Urinary bladder (tissue), 4 donors: ENCODE measurements around the gene DDR2. TPM values are rescaled to one million over a fixed set of nuclear protein-coding genes. Genes with fewer than 3 reads are reported as not detected.
A peak's percentile ranks its signal among the peaks of the same experiment; 100 is the strongest.
"Not testable (repeated sequence)": the region's sequence is repeated elsewhere in the genome, so short reads cannot be mapped to it uniquely, and the experiment has no call there.

Experiments used
- DNase-seq: peaks from one replicate; pipeline ENCODE4 v3.0.0-alpha.2; 2015; ENCODE audit errors: extremely low spot score
- H3K27ac ChIP-seq: one replicate; pipeline ENCODE4 v1.5.1; 2013; ENCODE audit warnings: low read depth, mild to moderate bottlenecking, moderate library complexity
- H3K36me3 ChIP-seq: one replicate; pipeline ENCODE4 v1.6.1; 2013; ENCODE audit warnings: mild to moderate bottlenecking, moderate library complexity; ENCODE audit not compliant: insufficient read depth
- H3K4me1 ChIP-seq: one replicate; pipeline ENCODE4 v1.6.1; 2013; ENCODE audit warnings: mild to moderate bottlenecking, moderate library complexity; ENCODE audit not compliant: insufficient read depth
- H3K4me3 ChIP-seq: one replicate; pipeline ENCODE4 v1.5.1; 2013; ENCODE audit warnings: low read depth, low read length
- WGBS: extraction: QIAGEN DNeasy Blood & Tissue Kit; methylation state at CpG from one replicate; pipeline ENCODE4 v1.1.7; 2013; 5-methylcytosine and 5-hydroxymethylcytosine counted together
- polyA plus RNA-seq: library from polyadenylated mRNA; stranded (reverse); fragments of 200-250 nt; gene quantifications from one replicate; pipeline ENCODE4 v1.2.3, GENCODE V29; 2013
- total RNA-seq: library from RNA; depleted of rRNA; stranded (reverse); fragments of >200 nt; gene quantifications from one replicate; pipeline ENCODE4 v1.2.3, GENCODE V29; 2014
- donor health status: healthy with polysubstance abuse.
- donor health status: healthy.

The DDR2 gene
- total RNA-seq (101 TPM), polyA plus RNA-seq (57.9 TPM)

DNA sequence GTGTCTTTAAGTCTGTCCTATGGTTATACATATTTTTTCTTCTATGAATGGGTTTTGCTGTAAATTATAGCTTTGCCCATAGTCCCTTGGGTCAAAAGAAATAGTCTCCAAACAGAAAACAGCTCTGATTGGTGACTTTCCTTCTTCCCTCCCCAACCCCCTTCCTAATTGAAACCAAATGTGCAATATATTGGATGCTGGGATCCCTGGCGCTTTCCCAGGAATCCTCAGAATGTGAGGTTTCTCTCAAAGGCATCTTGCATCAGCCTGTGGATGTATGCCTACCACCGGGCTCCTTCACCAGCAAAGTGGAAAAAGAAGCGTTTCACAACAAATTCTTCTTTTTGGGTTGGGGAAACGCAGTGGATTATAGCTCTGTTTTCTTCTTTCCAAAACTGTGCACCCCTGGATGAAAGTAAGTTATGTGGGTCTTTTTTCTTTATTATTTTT is at the start of gene DDR2:
DDR2 (plus strand) TSS at position 248 of the 450 bp plus-strand sequence. CDS start 86,600 bp downstream, outside the sequence.
- Histone ChIP-seq H3K4me3 (peak within 1 kb of the TSS; percentile 46), H3K36me3 (no peaks in the 10 kb centered on the region), H3K27ac (peak within 1 kb of the TSS; percentile 69), H3K4me1 (no peaks in the 10 kb centered on the region)
- 25% methylated on average over 4 of the region's 4 CpGs for WGBS
- peak; percentile 82 for DNase-seq

DNA sequence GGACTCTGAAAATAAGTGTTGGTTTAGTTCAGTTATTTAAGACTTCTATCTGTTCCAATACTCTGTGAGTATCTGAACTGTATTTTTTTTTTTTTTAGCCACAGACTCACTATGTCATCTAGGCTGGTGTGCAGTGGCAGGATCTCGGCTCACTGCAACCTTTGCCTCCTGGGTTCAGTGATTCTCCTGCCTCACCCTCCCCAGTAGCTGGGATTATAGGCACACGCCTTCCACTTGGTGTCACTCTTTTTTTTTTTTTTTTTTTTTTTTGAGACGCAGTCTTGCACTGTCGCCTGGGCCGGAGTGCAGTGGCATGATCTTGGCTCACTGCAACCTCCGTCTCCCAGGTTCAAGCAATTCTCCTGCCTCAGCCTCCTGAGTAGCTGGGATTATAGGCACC is 49.4 kb upstream of the DDR2 start:
- not testable (repeated sequence) for H3K4me1 ChIP-seq, H3K36me3 ChIP-seq, DNase-seq, H3K4me3 ChIP-seq, H3K27ac ChIP-seq
- 89% methylated on average over 6 of the region's 6 CpGs for WGBS

DNA sequence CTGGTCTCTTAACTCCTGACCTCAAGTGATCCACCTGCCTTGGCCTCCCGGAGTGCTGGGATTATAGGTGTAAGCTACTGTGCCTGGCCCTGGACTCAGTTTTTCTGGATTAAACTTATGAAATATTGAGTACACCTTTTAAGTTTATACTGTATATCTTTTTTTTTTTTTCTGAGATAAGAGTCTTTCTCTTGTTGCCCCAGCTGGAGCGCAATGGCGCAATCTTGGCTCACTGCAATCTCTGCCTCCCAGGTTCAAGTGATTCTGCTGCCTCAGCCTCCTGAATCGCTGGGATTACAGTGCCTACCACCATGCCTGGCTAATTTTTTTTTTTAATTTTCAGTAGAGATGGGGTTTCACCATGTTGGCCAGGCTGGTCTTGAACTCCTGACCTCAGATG is 47.2 kb upstream of the DDR2 start:
- H3K36me3 ChIP-seq, H3K4me1 ChIP-seq, DNase-seq, H3K4me3 ChIP-seq, H3K27ac ChIP-seq: not testable (repeated sequence)
- 97% methylated on average over 4 of the region's 4 CpGs for WGBS

DNA sequence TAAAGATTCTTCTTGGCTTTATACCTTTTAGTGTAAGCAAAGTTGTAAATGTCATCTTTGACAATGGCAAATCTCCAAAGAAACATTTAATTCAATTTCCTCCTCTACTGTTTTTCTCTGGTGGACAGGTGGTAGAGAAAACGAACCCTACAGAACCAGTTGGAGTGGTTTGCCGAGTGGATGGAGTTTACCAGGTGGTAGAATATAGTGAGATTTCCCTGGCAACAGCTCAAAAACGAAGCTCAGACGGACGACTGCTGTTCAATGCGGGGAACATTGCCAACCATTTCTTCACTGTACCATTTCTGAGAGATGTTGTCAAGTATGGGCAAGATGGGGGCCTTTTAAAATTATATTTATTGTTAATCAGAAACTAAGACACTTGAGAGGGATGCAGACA is 44.9 kb upstream of the DDR2 start:
- H3K4me1 ChIP-seq: no peaks in the 10 kb centered on the region
- no peaks in the 10 kb centered on the region for H3K36me3 ChIP-seq
- no peak for DNase-seq
- peak overlapping the region; percentile 41 for H3K27ac ChIP-seq
- no peak overlapping the region for H3K4me3 ChIP-seq
- WGBS: 76% methylated on average over 6 of the region's 6 CpGs

DNA sequence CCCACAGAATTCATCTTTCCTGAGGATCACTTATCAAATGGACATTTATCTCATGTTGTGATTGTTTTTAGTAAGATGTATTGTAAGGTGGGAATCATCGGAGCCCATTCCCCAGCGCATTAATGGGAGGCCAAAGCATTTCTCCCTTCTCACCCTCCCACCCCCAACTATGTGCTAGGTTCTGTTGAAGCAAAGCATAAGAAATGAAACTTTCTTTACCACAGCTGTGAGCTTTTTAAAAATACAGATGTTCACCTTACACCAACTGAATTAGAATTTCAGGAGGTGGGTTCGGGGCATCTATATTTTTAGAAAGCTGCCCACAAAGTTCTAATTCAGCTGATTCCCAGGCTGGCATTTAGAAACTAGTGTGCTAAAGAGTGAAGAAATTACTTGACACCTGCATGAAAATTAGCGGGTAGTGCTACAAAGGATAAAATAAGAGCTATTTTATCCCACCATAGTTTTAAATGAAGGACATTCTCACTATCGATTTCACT is 44.5 kb upstream of the DDR2 start:
- H3K4me3 ChIP-seq: no peak overlapping the region
- DNase-seq: no peak
- 96% methylated on average over 5 of the region's 5 CpGs for WGBS
- no peaks in the 10 kb centered on the region for H3K36me3 ChIP-seq
- no peak overlapping the region for H3K27ac ChIP-seq
- H3K4me1 ChIP-seq: no peaks in the 10 kb centered on the region

DNA sequence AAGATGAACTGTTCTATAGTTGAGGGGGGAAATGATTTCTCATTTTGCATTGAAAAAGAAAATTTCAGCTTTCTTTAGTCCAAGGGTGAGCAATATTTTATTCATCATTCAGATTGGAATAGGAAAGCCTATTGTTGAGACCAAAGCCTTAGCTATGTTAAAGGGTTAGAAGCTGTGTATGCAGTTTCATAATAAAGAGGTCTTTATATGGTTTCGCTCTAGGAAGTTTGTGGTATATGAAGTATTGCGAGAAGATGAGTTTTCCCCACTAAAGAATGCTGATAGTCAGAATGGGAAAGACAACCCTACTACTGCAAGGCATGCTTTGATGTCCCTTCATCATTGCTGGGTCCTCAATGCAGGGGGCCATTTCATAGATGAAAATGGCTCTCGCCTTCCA is 42.2 kb upstream of the DDR2 start:
- no peak overlapping the region for H3K27ac ChIP-seq
- H3K36me3 ChIP-seq: no peaks in the 10 kb centered on the region
- no peaks in the 10 kb centered on the region for H3K4me1 ChIP-seq
- H3K4me3 ChIP-seq: no peak overlapping the region
- WGBS: 95% methylated on average over 3 of the region's 3 CpGs
- DNase-seq: no peak

DNA sequence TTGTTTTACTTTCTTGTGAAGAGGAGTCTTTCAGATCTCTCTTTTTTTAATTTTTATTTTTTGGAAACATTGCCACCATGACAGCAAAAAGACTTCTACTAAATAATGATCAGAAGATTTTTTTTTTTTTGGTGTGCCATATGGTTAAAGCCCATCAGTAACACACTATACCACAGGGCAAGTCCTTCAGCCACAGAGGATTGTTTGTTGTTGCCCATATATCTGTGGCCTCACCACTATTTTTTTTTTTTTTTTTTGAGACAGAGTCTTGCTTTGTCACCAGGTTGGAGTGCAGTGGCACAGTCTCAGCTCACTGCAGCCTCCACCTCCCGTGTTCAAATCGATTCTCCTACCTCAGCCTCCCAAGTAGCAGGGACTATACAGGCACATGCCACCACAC is 41.6 kb upstream of the DDR2 start:
- Histone ChIP-seq H3K4me3 (no peak overlapping the region), H3K36me3 (no peaks in the 10 kb centered on the region), H3K4me1 (no peaks in the 10 kb centered on the region), H3K27ac (no peak overlapping the region)
- DNase-seq: no peak
- WGBS: 99% methylated on average over 2 of the region's 2 CpGs

DNA sequence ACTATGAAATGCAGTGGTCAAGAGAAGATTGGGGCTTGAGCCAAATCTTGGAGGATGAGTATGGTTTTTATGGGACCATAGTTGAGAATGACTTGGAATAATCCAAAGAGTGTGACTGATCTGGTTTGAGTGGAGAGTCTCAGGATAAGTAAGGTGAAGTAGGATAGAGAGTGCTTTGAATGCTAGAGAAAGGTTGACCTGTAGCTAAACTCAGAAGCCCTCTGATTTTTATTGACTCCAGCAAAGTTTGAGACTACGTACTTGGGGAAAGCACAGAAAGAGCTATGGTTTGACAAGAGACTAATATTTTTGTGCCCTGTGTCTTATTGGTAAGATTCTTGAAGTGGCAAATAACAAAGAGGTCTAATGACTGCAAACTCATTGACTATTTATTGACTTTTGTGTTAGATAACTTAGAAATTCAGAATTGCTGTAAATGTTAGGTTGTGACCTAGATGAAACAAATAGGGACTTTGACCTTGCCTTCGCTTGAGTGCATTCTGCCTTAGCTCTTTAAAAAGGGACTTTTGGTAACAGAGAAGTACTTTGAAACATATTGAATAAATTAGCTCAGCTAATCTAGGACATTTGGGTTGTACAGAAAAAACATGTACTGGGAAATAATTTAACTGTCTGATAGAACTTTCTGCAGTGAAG is 35.6 kb upstream of the DDR2 start:
- Histone ChIP-seq H3K36me3 (no peaks in the 10 kb centered on the region), H3K4me1 (no peaks in the 10 kb centered on the region), H3K27ac (no peak overlapping the region), H3K4me3 (no peak overlapping the region)
- DNase-seq: no peak
- WGBS: 96% methylated on average over 2 of the region's 2 CpGs

DNA sequence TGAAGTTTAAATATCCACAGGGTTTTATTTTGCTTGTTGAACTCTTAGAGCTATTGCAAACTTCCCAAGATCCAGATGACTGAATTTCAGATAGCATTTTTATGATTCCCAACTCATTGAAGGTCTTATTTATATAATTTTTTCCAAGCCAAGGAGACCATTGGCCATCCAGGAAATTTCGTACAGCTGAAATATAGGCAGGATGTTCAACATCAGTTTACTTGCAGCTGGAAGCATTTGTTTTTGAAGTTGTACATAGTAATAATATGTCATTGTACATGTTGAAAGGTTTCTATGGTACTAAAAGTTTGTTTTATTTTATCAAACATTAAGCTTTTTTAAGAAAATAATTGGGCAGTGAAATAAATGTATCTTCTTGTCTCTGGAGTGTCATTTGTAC is 32.8 kb upstream of the DDR2 start:
- Histone ChIP-seq H3K36me3 (no peaks in the 10 kb centered on the region), H3K4me3 (no peak overlapping the region)
- 72% methylated on average over 1 of the region's 1 CpG for WGBS

DNA sequence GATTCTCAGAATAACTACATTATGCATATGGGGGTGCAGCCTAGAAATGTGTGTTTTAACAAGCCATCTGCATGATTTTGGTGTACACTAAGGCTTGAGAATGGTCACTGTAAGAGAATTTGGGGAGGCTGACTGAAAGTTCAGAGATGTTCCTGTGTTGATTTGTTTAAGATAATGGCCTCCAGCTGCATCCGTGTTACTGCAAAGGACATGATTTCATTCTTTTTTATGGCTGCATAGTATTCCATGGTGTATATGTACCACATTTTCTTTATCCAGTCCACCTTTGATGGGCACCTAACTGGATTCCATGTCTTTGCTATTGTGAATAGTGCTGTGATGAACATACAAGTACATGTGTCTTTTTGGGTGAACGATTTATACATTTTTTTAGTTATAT is 29.1 kb upstream of the DDR2 start:
- 98% methylated on average over 2 of the region's 2 CpGs for WGBS
- not testable (repeated sequence) for H3K4me1 ChIP-seq, H3K4me3 ChIP-seq, H3K27ac ChIP-seq, H3K36me3 ChIP-seq, DNase-seq

More for the DNA sequence above, 32.8 kb upstream of the DDR2 start:
- DNase-seq: no peak
- no peaks in the 10 kb centered on the region for H3K4me1 ChIP-seq
- no peak overlapping the region for H3K27ac ChIP-seq

DNA sequence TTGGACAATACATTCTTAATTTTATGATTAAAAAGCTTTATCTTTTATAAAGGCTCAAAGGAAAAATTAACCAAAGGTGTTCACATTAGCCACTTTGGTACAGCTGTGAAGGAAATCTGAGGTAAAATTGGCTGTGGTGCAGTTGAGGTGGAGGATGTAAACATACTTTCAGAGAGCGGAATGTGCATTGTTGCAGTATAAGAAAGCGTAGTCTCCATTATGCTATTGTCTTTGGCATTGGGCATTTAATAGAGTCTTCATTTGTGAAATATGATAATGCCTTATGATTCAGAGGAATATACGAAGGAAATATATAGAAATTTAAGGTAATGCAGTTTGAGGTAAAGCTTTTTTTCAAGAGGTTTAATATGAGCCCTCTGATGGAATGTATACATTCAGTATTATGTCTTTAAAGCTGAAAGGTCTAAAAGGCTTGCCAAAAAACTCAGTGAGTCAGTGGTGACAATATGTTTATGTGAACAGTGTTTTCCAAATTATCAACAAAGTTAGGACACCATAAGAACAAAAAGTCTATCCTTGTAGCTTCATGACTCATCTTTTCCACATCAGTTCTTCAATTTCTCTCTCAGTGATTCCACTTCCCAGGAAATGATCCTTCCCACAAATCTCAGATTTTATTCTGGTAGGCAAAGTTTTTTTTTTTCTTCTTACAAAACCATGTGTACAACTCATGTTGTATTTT is 26.9 kb upstream of the DDR2 start:
- Histone ChIP-seq H3K27ac (peak overlapping the region; percentile 50), H3K4me1 (no peaks in the 10 kb centered on the region), H3K4me3 (no peak overlapping the region), H3K36me3 (no peaks in the 10 kb centered on the region)
- no peak for DNase-seq
- WGBS: 97% methylated on average over 3 of the region's 3 CpGs

DNA sequence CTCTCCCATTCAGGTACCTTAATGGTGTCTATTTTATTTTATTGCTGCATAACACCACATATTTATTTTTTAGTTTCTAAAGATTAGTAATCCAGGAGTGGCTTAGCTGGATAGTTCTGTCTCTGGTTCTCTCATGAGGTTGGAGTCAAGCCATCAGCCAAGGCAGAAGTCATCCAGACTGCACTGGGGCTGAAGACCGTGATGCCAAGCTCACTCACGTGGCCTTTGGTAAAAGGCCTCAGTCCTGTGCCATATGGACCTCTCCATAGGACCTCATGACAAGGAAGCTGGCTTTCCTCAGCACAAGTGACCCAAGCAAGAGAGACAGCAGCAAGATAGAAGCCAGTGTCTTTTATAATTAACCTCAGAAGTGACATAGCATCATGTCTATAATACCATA is 23.0 kb upstream of the DDR2 start:
- no peak overlapping the region for H3K27ac ChIP-seq
- no peak overlapping the region for H3K4me3 ChIP-seq
- H3K36me3 ChIP-seq: no peaks in the 10 kb centered on the region
- no peak for DNase-seq
- WGBS: 89% methylated on average over 2 of the region's 2 CpGs
- H3K4me1 ChIP-seq: no peaks in the 10 kb centered on the region

DNA sequence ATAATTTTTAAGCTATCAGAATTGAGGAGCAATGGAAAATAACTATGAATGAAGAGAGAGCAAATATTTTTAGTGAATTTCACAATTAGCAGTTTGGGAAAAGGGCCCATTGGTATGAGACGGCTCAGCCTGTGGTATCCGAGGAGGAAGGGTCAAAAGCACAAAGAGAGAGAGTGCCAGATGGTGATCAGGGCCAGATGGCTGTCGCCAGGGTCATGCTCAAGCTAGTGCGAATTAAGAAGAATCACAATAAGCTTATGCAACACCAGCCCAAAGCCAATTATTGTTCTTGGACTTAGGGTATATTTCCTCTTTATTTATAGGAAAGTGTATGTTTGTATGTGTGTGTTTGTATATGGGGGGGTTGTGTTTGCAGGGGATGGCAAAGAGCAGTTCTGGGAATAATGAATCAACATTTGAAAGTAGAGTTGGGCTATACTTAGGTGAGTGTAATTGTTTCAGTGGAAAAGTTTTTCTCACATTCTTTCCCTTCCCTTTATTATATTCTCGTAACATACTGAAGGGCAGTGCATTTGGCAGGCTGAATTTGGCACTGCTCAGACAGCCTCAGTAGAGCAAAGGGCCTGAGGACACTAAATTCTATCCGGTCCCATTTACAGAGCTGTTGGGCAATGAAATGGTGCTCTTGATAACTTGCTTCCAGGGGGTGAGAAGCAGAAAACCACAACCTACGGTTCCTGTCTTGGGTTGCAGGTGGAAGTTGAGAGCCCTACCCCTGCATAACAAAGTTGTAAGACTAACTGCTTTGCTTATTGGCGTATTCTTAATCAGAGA is 19.5 kb upstream of the DDR2 start:
- Histone ChIP-seq H3K4me1 (no peaks in the 10 kb centered on the region), H3K27ac (no peak overlapping the region), H3K36me3 (no peaks in the 10 kb centered on the region), H3K4me3 (no peak overlapping the region)
- DNase-seq: no peak
- WGBS: 66% methylated on average over 8 of the region's 8 CpGs

DNA sequence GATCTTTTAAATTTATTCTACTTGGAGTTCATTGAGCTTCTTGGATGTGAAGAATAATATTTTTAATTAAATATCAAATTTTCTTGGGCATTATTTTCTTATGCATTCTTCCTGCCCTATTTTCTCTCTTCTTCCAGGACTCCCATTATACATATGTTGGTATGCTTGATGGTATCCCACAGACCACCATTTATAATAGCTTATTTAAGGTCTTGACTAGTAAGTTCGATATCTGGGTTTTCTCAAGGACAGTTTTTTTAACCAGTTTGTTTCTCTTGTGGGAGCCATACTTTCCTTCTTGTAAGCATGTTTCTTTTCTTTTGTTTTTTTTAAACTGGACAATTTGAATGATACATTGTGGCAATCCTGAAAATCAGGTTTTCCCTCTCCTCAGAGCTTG is 15.4 kb upstream of the DDR2 start:
- no peak for DNase-seq
- H3K4me3 ChIP-seq: no peak overlapping the region
- WGBS: 99% methylated on average over 1 of the region's 1 CpG
- no peak overlapping the region for H3K27ac ChIP-seq
- H3K36me3 ChIP-seq: no peaks in the 10 kb centered on the region
- no peaks in the 10 kb centered on the region for H3K4me1 ChIP-seq
